Stimulated activated CD8-positive, alpha-beta memory T cell treated with anti-CD3 and anti-CD28 coated beads, Interleukin-7, amount 100 ng/mL, for 1 hour (primary cell): ENCODE data around the gene PNLDC1.
"Not testable (repeated sequence)": the region's sequence is repeated elsewhere in the genome, so short reads cannot be mapped to it uniquely, and the experiment has no call there.

Experiments
- DNase-seq, 2 donors: peaks; one replicate each; pipeline ENCODE4 v3.0.0-alpha.2; 2020; ENCODE audit warnings: low read depth in 2 of 2

Gene PNLDC1

GRCh38 chr6:159849851-159850250, 49.8 kb downstream of the PNLDC1 start:
- DNase-seq = not testable (repeated sequence)

- DNase-seq = no peak
These were observed 52.8 kb downstream of the PNLDC1 start for GRCh38 chr6:159852877-159853276.

- DNase-seq = no peak
These were observed 53.7 kb downstream of the PNLDC1 start for GRCh38 chr6:159853754-159854153.

GRCh38 chr6:159854959-159855358, 54.9 kb downstream of the PNLDC1 start:
- no peak for DNase-seq

GRCh38 chr6:159858259-159858658, 58.2 kb downstream of the PNLDC1 start:
- DNase-seq = no peak

- no peak for DNase-seq
These were observed 60.4 kb downstream of the PNLDC1 start for GRCh38 chr6:159860482-159860881.

- DNase-seq = no peak
These were observed 62.0 kb downstream of the PNLDC1 start for GRCh38 chr6:159862103-159862502.

GRCh38 chr6:159863341-159863740, 63.3 kb downstream of the PNLDC1 start:
- DNase-seq = not testable (repeated sequence)

- no peak for DNase-seq
These were observed 65.3 kb downstream of the PNLDC1 start for GRCh38 chr6:159865226-159865920.

- DNase-seq = no peak
These were observed 66.5 kb downstream of the PNLDC1 start for GRCh38 chr6:159866286-159867247.
